GM12874 (cell line): ENCODE results near the gene BNIP5.

Experiments used
- CTCF ChIP-seq: IDR thresholded peaks from 2 replicates; pipeline ENCODE4 v1.5.1; 2011; ENCODE audit warnings: low read depth, mild to moderate bottlenecking, control low read depth, low read length, moderate library complexity; ENCODE audit not compliant: insufficient read depth

The BNIP5 gene

DNA sequence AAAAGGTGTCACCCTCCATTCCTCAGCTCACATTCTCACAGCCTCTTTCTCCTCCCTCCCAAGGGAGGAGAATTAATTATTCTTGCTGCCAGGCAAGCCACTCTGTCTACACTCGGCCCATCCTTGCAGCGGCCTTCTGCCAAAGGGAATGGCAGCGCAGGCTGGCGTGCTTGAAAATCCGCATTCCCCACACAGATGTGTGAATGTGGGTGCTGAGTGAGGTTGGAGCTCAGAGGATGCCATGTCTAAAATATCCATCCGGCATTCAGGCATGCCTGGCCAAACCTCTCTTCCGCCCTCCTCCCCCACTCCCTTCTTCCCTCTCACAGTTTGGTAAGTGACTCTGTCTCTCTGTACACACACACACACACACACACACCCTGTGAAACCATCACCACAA lies 39.2 kb downstream of the BNIP5 start:
- TF ChIP-seq CTCF: no peak

- no peak for TF ChIP-seq CTCF
Observed at GRCh38 chr6:36297051-36297450, 39.6 kb downstream of the BNIP5 start.

- no peak for TF ChIP-seq CTCF
Observed at GRCh38 chr6:36296240-36296639, 40.4 kb downstream of the BNIP5 start.

- no peak for TF ChIP-seq CTCF
Observed at GRCh38 chr6:36292170-36292569, 44.5 kb downstream of the BNIP5 start.

DNA sequence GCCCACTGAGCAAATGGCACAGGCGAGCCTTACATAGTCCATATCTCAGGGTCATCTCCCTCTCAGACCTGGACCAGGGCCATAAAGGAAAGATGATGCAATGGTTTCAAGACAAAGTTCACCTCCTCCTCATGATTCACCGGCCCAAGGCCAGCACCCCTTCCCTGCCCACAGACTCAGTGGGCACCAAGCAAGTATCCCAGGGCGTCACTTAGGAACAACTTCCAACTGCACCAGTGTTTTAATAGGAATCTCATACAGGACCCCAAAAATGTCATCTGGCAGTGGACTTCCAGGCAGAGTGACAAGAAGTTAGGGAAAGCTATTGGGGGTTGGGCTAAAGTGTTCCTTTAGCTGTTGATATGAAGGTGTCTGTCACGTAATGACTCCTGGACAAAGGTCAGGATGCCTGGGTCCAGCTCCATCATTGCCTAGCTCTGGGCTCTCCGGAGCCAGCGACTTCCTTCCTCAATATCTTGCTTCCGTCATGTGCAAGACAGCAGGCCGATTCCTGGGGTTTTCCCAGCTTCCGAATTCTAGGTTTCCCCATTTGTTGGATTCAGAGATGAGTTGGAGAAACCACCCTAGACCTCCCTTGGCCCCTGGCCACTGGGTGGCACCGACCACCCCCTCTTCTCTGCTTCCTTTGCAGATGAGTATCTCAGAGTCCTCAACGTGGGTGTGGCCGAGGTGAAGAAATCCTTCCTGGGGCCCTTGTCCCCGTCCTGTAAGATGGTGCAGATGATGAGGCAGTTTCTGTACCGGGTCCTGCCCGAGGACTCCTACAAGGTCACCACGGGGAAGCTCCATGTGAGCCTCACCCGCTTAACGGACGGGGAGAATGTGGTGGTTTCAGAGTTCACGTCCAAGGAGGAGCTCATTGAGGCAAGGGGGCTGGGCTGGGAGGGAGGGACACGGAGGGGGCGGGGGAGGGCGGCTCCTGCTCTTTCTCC lies 45.7 kb downstream of the BNIP5 start:
- no peak for TF ChIP-seq CTCF

- TF ChIP-seq CTCF: no peak
Observed at GRCh38 chr6:36289281-36289878, 47.3 kb downstream of the BNIP5 start.

DNA sequence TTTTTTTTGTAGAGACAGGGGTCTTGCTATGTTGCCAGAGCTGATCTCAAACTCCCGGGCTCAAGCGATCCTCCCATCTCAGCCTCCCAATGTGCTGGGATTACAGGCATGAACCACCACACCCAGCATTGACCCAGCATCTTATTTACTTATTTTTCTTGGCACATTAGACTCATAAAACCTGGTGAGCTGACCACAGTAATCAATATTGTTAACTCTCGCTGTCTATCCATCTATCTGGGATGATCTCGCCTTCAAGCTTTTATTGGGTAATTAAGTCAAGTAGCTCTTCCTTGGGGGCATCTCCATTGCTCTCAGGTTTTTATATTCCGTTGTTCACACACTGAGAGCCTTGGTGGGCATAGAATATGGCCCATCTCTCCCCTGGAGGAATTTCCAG lies 49.8 kb downstream of the BNIP5 start:
- TF ChIP-seq CTCF: no peak
